Measurements from ENCODE around the gene PRTG. TPM values are rescaled to one million over a fixed set of nuclear protein-coding genes. Genes with fewer than 3 reads are reported as not detected.

Gene PRTG
- total and polyA plus RNA-seq, 9 donors = 2.1 to 5.7 (median 2.6) TPM

- no CpG with 5 or more reads among the region's 5 CpGs for WGBS (ENCODE audit: insufficient coverage)
- Histone ChIP-seq H3K4me3 (ENCODE audit: low read length) (no peak overlapping the region), H3K27me3 (ENCODE audit: control insufficient read depth, insufficient read depth, low read length) (no peaks in the 10 kb centered on the region), H3K27ac (ENCODE audit: low read length) (no peak overlapping the region), H3K36me3 (ENCODE audit: control insufficient read depth, insufficient read depth, low read length) (peaks cover 3% of the 10 kb centered on the region), H3K4me1 (ENCODE audit: control insufficient read depth, insufficient read depth, low read length) (no peaks in the 10 kb centered on the region), H3K9me3 (replicated peaks; ENCODE audit: control insufficient read depth, low read depth, low read length) (no peaks in the 10 kb centered on the region)
- no peak for DNase-seq
Measured at GRCh38 chr15:55681631-55682030, 61.3 kb downstream of the PRTG start.

- Histone ChIP-seq H3K27me3 (ENCODE audit: control insufficient read depth, insufficient read depth, low read length) (no peaks in the 10 kb centered on the region), H3K4me3 (ENCODE audit: low read length) (no peak overlapping the region)
- WGBS (ENCODE audit: insufficient coverage) = 71% methylated on average over 2 of the region's 2 CpGs
Measured at GRCh38 chr15:55676507-55676906, 66.4 kb downstream of the PRTG start.

GRCh38 chr15:55673287-55673686 lies 69.7 kb downstream of the PRTG start:
- Histone ChIP-seq H3K27ac (ENCODE audit: low read length) (no peak overlapping the region), H3K9me3 (replicated peaks; ENCODE audit: control insufficient read depth, low read depth, low read length) (no peaks in the 10 kb centered on the region), H3K4me1 (ENCODE audit: control insufficient read depth, insufficient read depth, low read length) (no peaks in the 10 kb centered on the region), H3K36me3 (ENCODE audit: control insufficient read depth, insufficient read depth, low read length) (peaks cover 5% of the 10 kb centered on the region), H3K27me3 (ENCODE audit: control insufficient read depth, insufficient read depth, low read length) (no peaks in the 10 kb centered on the region), H3K4me3 (ENCODE audit: low read length) (no peak overlapping the region)
- DNase-seq = no peak
- 89% methylated on average over 9 of the region's 10 CpGs for WGBS (ENCODE audit: insufficient coverage)

More at GRCh38 chr15:55676507-55676906, 66.4 kb downstream of the PRTG start:
- DNase-seq = no peak
- no peaks in the 10 kb centered on the region for H3K4me1 ChIP-seq (ENCODE audit: control insufficient read depth, insufficient read depth, low read length)
- H3K27ac ChIP-seq (ENCODE audit: low read length) = no peak overlapping the region
- H3K36me3 ChIP-seq (ENCODE audit: control insufficient read depth, insufficient read depth, low read length) = peaks cover 5% of the 10 kb centered on the region
- H3K9me3 ChIP-seq (replicated peaks; ENCODE audit: control insufficient read depth, low read depth, low read length) = no peaks in the 10 kb centered on the region

GRCh38 chr15:55669270-55669669 lies 73.7 kb downstream of the PRTG start:
- Histone ChIP-seq H3K36me3 (ENCODE audit: control insufficient read depth, insufficient read depth, low read length) (peaks cover 2% of the 10 kb centered on the region), H3K27ac (ENCODE audit: low read length) (no peak overlapping the region), H3K4me3 (ENCODE audit: low read length) (no peak overlapping the region), H3K9me3 (replicated peaks; ENCODE audit: control insufficient read depth, low read depth, low read length) (no peaks in the 10 kb centered on the region), H3K4me1 (ENCODE audit: control insufficient read depth, insufficient read depth, low read length) (no peaks in the 10 kb centered on the region), H3K27me3 (ENCODE audit: control insufficient read depth, insufficient read depth, low read length) (no peaks in the 10 kb centered on the region)
- 20% methylated on average over 1 of the region's 3 CpGs for WGBS (ENCODE audit: insufficient coverage)
- no peak for DNase-seq

GRCh38 chr15:55665605-55666227 lies 77.2 kb downstream of the PRTG start:
- H3K4me3 ChIP-seq (ENCODE audit: low read length) = no peak overlapping the region
- H3K27ac ChIP-seq (ENCODE audit: low read length) = no peak overlapping the region
- H3K4me1 ChIP-seq (ENCODE audit: control insufficient read depth, insufficient read depth, low read length) = no peaks in the 10 kb centered on the region
- DNase-seq = no peak
- 88% methylated on average over 1 of the region's 4 CpGs for WGBS (ENCODE audit: insufficient coverage)
- no peaks in the 10 kb centered on the region for H3K36me3 ChIP-seq (ENCODE audit: control insufficient read depth, insufficient read depth, low read length)
- no peaks in the 10 kb centered on the region for H3K9me3 ChIP-seq (replicated peaks; ENCODE audit: control insufficient read depth, low read depth, low read length)
- no peaks in the 10 kb centered on the region for H3K27me3 ChIP-seq (ENCODE audit: control insufficient read depth, insufficient read depth, low read length)

GRCh38 chr15:55661428-55661827 lies 81.5 kb downstream of the PRTG start:
- H3K27me3 ChIP-seq (ENCODE audit: control insufficient read depth, insufficient read depth, low read length) = no peaks in the 10 kb centered on the region

GRCh38 chr15:55660153-55660552 lies 82.8 kb downstream of the PRTG start:
- DNase-seq = no peak
- no peaks in the 10 kb centered on the region for H3K4me1 ChIP-seq (ENCODE audit: control insufficient read depth, insufficient read depth, low read length)
- no peaks in the 10 kb centered on the region for H3K36me3 ChIP-seq (ENCODE audit: control insufficient read depth, insufficient read depth, low read length)
- no CpG with 5 or more reads among the region's 5 CpGs for WGBS (ENCODE audit: insufficient coverage)
- no peaks in the 10 kb centered on the region for H3K27me3 ChIP-seq (ENCODE audit: control insufficient read depth, insufficient read depth, low read length)
- no peaks in the 10 kb centered on the region for H3K9me3 ChIP-seq (replicated peaks; ENCODE audit: control insufficient read depth, low read depth, low read length)
- no peak overlapping the region for H3K4me3 ChIP-seq (ENCODE audit: low read length)
- H3K27ac ChIP-seq (ENCODE audit: low read length) = no peak overlapping the region

More at GRCh38 chr15:55661428-55661827, 81.5 kb downstream of the PRTG start:
- Histone ChIP-seq H3K27ac (ENCODE audit: low read length) (no peak overlapping the region), H3K36me3 (ENCODE audit: control insufficient read depth, insufficient read depth, low read length) (no peaks in the 10 kb centered on the region), H3K9me3 (replicated peaks; ENCODE audit: control insufficient read depth, low read depth, low read length) (no peaks in the 10 kb centered on the region), H3K4me3 (ENCODE audit: low read length) (no peak overlapping the region), H3K4me1 (ENCODE audit: control insufficient read depth, insufficient read depth, low read length) (no peaks in the 10 kb centered on the region)
- peak; percentile 58 for DNase-seq

GRCh38 chr15:55659481-55659880 lies 83.5 kb downstream of the PRTG start:
- 86% methylated on average over 9 of the region's 11 CpGs for WGBS (ENCODE audit: insufficient coverage)
- no peaks in the 10 kb centered on the region for H3K27me3 ChIP-seq (ENCODE audit: control insufficient read depth, insufficient read depth, low read length)
- H3K36me3 ChIP-seq (ENCODE audit: control insufficient read depth, insufficient read depth, low read length) = no peaks in the 10 kb centered on the region
- no peaks in the 10 kb centered on the region for H3K4me1 ChIP-seq (ENCODE audit: control insufficient read depth, insufficient read depth, low read length)
- no peaks in the 10 kb centered on the region for H3K9me3 ChIP-seq (replicated peaks; ENCODE audit: control insufficient read depth, low read depth, low read length)
- H3K27ac ChIP-seq (ENCODE audit: low read length) = no peak overlapping the region
- DNase-seq = no peak
- no peak overlapping the region for H3K4me3 ChIP-seq (ENCODE audit: low read length)

- H3K27ac ChIP-seq (ENCODE audit: low read length) = no peak overlapping the region
- H3K4me3 ChIP-seq (ENCODE audit: low read length) = no peak overlapping the region
- H3K9me3 ChIP-seq (replicated peaks; ENCODE audit: control insufficient read depth, low read depth, low read length) = no peaks in the 10 kb centered on the region
- H3K36me3 ChIP-seq (ENCODE audit: control insufficient read depth, insufficient read depth, low read length) = no peaks in the 10 kb centered on the region
- WGBS (ENCODE audit: insufficient coverage) = no CpG with 5 or more reads among the region's 1 CpG
- no peaks in the 10 kb centered on the region for H3K27me3 ChIP-seq (ENCODE audit: control insufficient read depth, insufficient read depth, low read length)
- DNase-seq = no peak
- H3K4me1 ChIP-seq (ENCODE audit: control insufficient read depth, insufficient read depth, low read length) = no peaks in the 10 kb centered on the region
Measured at GRCh38 chr15:55658886-55659285, 84.1 kb downstream of the PRTG start.

GRCh38 chr15:55654561-55655031 lies 88.4 kb downstream of the PRTG start:
- WGBS (ENCODE audit: insufficient coverage) = 15% methylated on average over 4 of the region's 4 CpGs
- Histone ChIP-seq H3K4me1 (ENCODE audit: control insufficient read depth, insufficient read depth, low read length) (no peaks in the 10 kb centered on the region), H3K27me3 (ENCODE audit: control insufficient read depth, insufficient read depth, low read length) (no peaks in the 10 kb centered on the region), H3K9me3 (replicated peaks; ENCODE audit: control insufficient read depth, low read depth, low read length) (no peaks in the 10 kb centered on the region), H3K36me3 (ENCODE audit: control insufficient read depth, insufficient read depth, low read length) (no peaks in the 10 kb centered on the region), H3K4me3 (ENCODE audit: low read length) (no peak overlapping the region), H3K27ac (ENCODE audit: low read length) (no peak overlapping the region)
- peak; percentile 13 for DNase-seq

Measured in muscle of leg (tissue), 11 donors.